Neural progenitor cell (in vitro differentiated cells): ENCODE measurements around the gene CDNF.

ENCODE experiments used
- CTCF ChIP-seq: fragments of 200-600 bp; sonication (generic); IDR thresholded peaks from 2 replicates; pipeline ENCODE4 v1.5.1; 2017; ENCODE audit warnings: antibody characterized with exemption, mild to moderate bottlenecking
- EZH2 ChIP-seq: fragments of 200-600 bp; sonication (generic); IDR thresholded peaks from 2 replicates; pipeline ENCODE4 v1.6.1; 2017; ENCODE audit warnings: antibody characterized with exemption, mild to moderate bottlenecking, moderate library complexity
- EZH2phosphoT487 ChIP-seq: fragments of 200-600 bp; sonication (generic); IDR thresholded peaks from 2 replicates; pipeline ENCODE4 v1.6.1; 2017; ENCODE audit warnings: antibody characterized with exemption

GRCh38 chr10:14840178-14840577 lies 2.3 kb upstream of the CDNF start:
- TF ChIP-seq EZH2 (no peak), CTCF (no peak), EZH2phosphoT487 (no peak)
